ENCODE measurements around the gene HIVEP2.

HIVEP2 gene

DNA sequence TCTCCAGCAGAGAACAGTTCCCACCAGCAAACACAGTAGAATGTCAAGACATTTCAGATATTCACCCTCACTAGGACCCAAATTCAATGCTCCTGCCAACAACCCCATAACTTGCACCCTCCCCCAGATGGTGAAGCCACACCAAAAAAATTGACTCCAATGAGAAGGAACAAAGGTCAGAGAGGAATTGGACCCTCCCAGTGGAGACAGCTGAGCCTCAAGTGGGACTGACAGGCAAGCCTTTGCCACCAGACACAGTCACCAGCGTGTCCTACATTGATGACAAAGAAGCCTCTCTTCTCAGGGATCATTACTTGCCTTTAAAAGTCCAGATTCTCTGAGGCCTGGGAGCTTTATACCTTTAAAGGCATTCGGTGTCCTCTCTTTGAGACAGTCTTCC lies 64.8 kb downstream of the HIVEP2 start:
- no peak overlapping the region for H3K4me3 ChIP-seq (ENCODE audit: insufficient read length, low read depth)
- no peaks in the 10 kb centered on the region for H3K9me3 ChIP-seq (ENCODE audit: insufficient read depth, low read length)
- no peaks in the 10 kb centered on the region for H3K36me3 ChIP-seq (ENCODE audit: insufficient read depth, insufficient read length, low read length)
- peaks cover 2% of the 10 kb centered on the region for H3K4me1 ChIP-seq (ENCODE audit: insufficient read depth, insufficient read length)
- H3K9ac ChIP-seq (ENCODE audit: insufficient read length, low read depth) = no peak overlapping the region
- no peaks in the 10 kb centered on the region for H3K27me3 ChIP-seq (ENCODE audit: insufficient read depth, insufficient read length)
- TF ChIP-seq SUZ12 (IDR thresholded peaks at IDR 0.05; ENCODE audit: extremely low read depth, insufficient read depth, insufficient read length) (no peak), ZNF274 (IDR thresholded peaks at IDR 0.05; ENCODE audit: low read depth, low read length) (no peak), YY1 (IDR thresholded peaks at IDR 0.05; ENCODE audit: insufficient read depth, insufficient read length) (no peak)
- DNase-seq (ENCODE audit: low read depth, low spot score) = no peak

DNA sequence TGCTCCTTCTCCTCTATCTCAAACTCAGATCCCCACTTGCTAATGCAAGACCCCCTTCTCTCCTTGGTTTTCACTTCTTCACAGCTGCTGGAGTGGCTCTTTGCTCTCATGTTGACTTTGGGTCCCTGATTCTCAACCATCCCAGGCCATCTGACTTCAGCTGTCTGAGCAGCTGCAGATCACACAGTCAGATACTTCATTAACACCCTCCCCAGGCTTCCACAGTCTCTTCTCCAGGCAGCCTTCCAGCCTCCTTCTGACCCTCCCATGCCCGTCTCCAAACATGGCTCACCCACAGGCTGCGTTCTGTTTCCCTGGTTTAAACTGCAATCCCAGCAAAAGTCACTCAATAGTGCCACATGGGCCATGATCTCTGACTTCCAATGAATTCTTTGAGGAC lies 65.4 kb downstream of the HIVEP2 start:
- no peaks in the 10 kb centered on the region for H3K36me3 ChIP-seq (ENCODE audit: insufficient read depth, insufficient read length, low read length)
- H3K9ac ChIP-seq (ENCODE audit: insufficient read length, low read depth) = no peak overlapping the region
- no peak overlapping the region for H3K4me3 ChIP-seq (ENCODE audit: insufficient read length, low read depth)
- DNase-seq (ENCODE audit: low read depth, low spot score) = no peak
- H3K9me3 ChIP-seq (ENCODE audit: insufficient read depth, low read length) = no peaks in the 10 kb centered on the region
- no peaks in the 10 kb centered on the region for H3K27me3 ChIP-seq (ENCODE audit: insufficient read depth, insufficient read length)
- H3K4me1 ChIP-seq (ENCODE audit: insufficient read depth, insufficient read length) = peaks cover 2% of the 10 kb centered on the region
- TF ChIP-seq YY1 (IDR thresholded peaks at IDR 0.05; ENCODE audit: insufficient read depth, insufficient read length) (no peak), SUZ12 (IDR thresholded peaks at IDR 0.05; ENCODE audit: extremely low read depth, insufficient read depth, insufficient read length) (no peak), ZNF274 (IDR thresholded peaks at IDR 0.05; ENCODE audit: low read depth, low read length) (no peak)

GRCh38 chr6:142879076-142879475 lies 65.9 kb downstream of the HIVEP2 start:
- TF ChIP-seq YY1 (IDR thresholded peaks at IDR 0.05; ENCODE audit: insufficient read depth, insufficient read length) (no peak), SUZ12 (IDR thresholded peaks at IDR 0.05; ENCODE audit: extremely low read depth, insufficient read depth, insufficient read length) (no peak), ZNF274 (IDR thresholded peaks at IDR 0.05; ENCODE audit: low read depth, low read length) (no peak)
- Histone ChIP-seq H3K9ac (ENCODE audit: insufficient read length, low read depth) (no peak overlapping the region), H3K4me3 (ENCODE audit: insufficient read length, low read depth) (no peak overlapping the region), H3K27me3 (ENCODE audit: insufficient read depth, insufficient read length) (no peaks in the 10 kb centered on the region), H3K9me3 (ENCODE audit: insufficient read depth, low read length) (no peaks in the 10 kb centered on the region), H3K4me1 (ENCODE audit: insufficient read depth, insufficient read length) (peaks cover 2% of the 10 kb centered on the region), H3K36me3 (ENCODE audit: insufficient read depth, insufficient read length, low read length) (no peaks in the 10 kb centered on the region)
- DNase-seq (ENCODE audit: low read depth, low spot score) = no peak

GRCh38 chr6:142878407-142878806 lies 66.6 kb downstream of the HIVEP2 start:
- TF ChIP-seq YY1 (IDR thresholded peaks at IDR 0.05; ENCODE audit: insufficient read depth, insufficient read length) (no peak), SUZ12 (IDR thresholded peaks at IDR 0.05; ENCODE audit: extremely low read depth, insufficient read depth, insufficient read length) (no peak), ZNF274 (IDR thresholded peaks at IDR 0.05; ENCODE audit: low read depth, low read length) (no peak)
- no peaks in the 10 kb centered on the region for H3K9me3 ChIP-seq (ENCODE audit: insufficient read depth, low read length)
- peaks cover 2% of the 10 kb centered on the region for H3K4me1 ChIP-seq (ENCODE audit: insufficient read depth, insufficient read length)
- H3K36me3 ChIP-seq (ENCODE audit: insufficient read depth, insufficient read length, low read length) = no peaks in the 10 kb centered on the region
- no peak overlapping the region for H3K4me3 ChIP-seq (ENCODE audit: insufficient read length, low read depth)
- H3K9ac ChIP-seq (ENCODE audit: insufficient read length, low read depth) = no peak overlapping the region
- H3K27me3 ChIP-seq (ENCODE audit: insufficient read depth, insufficient read length) = no peaks in the 10 kb centered on the region
- DNase-seq (ENCODE audit: low read depth, low spot score) = no peak

DNA sequence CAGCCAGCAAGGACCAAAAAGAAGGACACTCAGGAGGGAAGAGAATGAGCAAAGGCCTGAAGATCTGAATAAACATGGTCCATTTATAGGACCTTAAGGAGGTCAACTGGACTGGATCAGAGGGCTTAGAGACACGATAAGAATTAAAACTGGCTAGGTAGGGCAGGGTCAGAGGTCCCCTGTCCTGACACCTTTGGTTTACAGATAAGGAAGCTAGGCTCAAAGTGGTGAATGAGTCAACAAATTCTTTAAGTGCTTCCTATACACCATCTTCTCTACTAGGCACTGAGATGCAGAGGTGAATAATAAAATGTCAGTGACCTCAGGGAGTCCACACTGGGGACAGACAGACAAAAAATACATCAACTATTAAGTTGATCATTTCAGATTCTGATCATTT lies 70.3 kb downstream of the HIVEP2 start:
- Histone ChIP-seq H3K27me3 (ENCODE audit: insufficient read depth, insufficient read length) (no peaks in the 10 kb centered on the region), H3K9me3 (ENCODE audit: insufficient read depth, low read length) (no peaks in the 10 kb centered on the region)
- DNase-seq (ENCODE audit: low read depth, low spot score) = no peak

DNA sequence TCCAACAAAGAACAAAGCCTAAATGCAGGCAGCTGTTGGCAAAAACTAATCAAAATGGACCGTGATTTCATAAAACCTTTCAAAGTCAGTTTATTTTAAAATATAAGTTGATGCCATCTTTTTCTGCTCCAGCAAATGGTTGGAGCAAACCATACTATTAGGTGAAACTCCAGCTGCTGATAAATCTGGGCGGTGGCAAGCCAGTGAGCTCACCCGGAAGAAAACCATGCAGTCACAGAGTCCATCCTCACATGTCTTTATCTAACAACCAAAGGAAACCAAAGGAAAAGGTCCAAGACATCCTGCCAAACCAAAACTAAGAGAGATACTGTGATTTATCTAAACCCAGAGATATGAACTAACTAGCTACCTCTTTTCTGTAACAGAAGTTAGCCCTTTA lies 72.6 kb downstream of the HIVEP2 start:
- Histone ChIP-seq H3K27me3 (ENCODE audit: insufficient read depth, insufficient read length) (no peaks in the 10 kb centered on the region), H3K4me3 (ENCODE audit: insufficient read length, low read depth) (no peak overlapping the region), H3K9ac (ENCODE audit: insufficient read length, low read depth) (no peak overlapping the region), H3K4me1 (ENCODE audit: insufficient read depth, insufficient read length) (no peaks in the 10 kb centered on the region), H3K36me3 (ENCODE audit: insufficient read depth, insufficient read length, low read length) (no peaks in the 10 kb centered on the region), H3K9me3 (ENCODE audit: insufficient read depth, low read length) (no peaks in the 10 kb centered on the region)
- no peak for TF ChIP-seq YY1 (IDR thresholded peaks at IDR 0.05; ENCODE audit: insufficient read depth, insufficient read length)
- DNase-seq (ENCODE audit: low read depth, low spot score) = no peak

More for the DNA sequence above, 70.3 kb downstream of the HIVEP2 start:
- Histone ChIP-seq H3K9ac (ENCODE audit: insufficient read length, low read depth) (no peak overlapping the region), H3K4me3 (ENCODE audit: insufficient read length, low read depth) (no peak overlapping the region), H3K36me3 (ENCODE audit: insufficient read depth, insufficient read length, low read length) (no peaks in the 10 kb centered on the region), H3K4me1 (ENCODE audit: insufficient read depth, insufficient read length) (no peaks in the 10 kb centered on the region)
- no peak for TF ChIP-seq ZNF274 (IDR thresholded peaks at IDR 0.05; ENCODE audit: low read depth, low read length)
- no peak for TF ChIP-seq SUZ12 (IDR thresholded peaks at IDR 0.05; ENCODE audit: extremely low read depth, insufficient read depth, insufficient read length)
- no peak for TF ChIP-seq YY1 (IDR thresholded peaks at IDR 0.05; ENCODE audit: insufficient read depth, insufficient read length)

DNA sequence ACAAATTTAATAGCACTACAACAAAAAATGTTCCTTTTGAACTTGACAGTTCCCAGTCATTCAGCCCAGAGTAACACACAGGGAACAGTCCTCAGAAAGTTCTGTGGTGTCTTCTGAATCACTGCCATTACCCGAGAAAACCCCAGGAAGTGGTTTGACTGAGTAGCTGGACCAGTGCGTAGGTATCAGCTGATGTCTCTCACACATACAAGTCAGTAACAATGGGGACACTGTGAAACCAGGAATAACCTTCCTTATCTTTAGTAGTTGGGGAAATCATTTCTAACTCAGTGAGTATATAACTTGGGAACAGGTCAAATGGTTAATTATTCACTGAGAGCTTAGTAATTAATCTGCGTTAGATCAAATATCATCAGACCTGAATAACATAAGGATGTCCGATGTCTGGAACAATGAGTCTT lies 73.1 kb downstream of the HIVEP2 start:
- Histone ChIP-seq H3K4me3 (ENCODE audit: insufficient read length, low read depth) (no peak overlapping the region), H3K27me3 (ENCODE audit: insufficient read depth, insufficient read length) (no peaks in the 10 kb centered on the region), H3K4me1 (ENCODE audit: insufficient read depth, insufficient read length) (no peaks in the 10 kb centered on the region), H3K9me3 (ENCODE audit: insufficient read depth, low read length) (no peaks in the 10 kb centered on the region), H3K36me3 (ENCODE audit: insufficient read depth, insufficient read length, low read length) (no peaks in the 10 kb centered on the region), H3K9ac (ENCODE audit: insufficient read length, low read depth) (no peak overlapping the region)
- TF ChIP-seq YY1 (IDR thresholded peaks at IDR 0.05; ENCODE audit: insufficient read depth, insufficient read length) (no peak), SUZ12 (IDR thresholded peaks at IDR 0.05; ENCODE audit: extremely low read depth, insufficient read depth, insufficient read length) (no peak), ZNF274 (IDR thresholded peaks at IDR 0.05; ENCODE audit: low read depth, low read length) (no peak)
- no peak for DNase-seq (ENCODE audit: low read depth, low spot score)
